Activated CD8-positive, alpha-beta memory T cell treated with anti-CD3 and anti-CD28 coated beads, Interleukin-2, amount 50 U/mL, for 4 hours (primary cell): ENCODE results near the gene PARK7.
"Not testable (repeated sequence)": the region's sequence is repeated elsewhere in the genome, so short reads cannot be mapped to it uniquely, and the experiment has no call there.

Source experiments
- DNase-seq: peaks from one replicate; pipeline ENCODE4 v3.0.0-alpha.2; 2020

The PARK7 gene

DNA sequence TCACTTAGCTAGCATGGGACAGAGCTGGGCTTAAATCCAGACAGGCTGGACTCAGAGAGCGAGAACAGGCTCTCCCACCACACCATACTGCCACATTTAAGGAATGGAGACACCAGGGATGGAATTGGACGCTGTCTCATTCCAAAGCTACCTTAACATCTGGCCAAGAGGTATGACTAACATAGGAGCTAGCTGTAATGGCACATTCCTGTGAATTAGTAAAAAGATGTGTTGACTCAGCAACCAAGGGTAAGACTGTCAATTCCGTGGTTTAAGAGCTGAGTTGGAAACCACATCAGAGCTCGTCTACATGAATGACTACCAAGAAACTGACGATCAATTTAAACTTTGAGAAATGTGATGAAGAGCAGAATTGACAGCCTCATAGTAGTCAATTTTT is 12.6 kb upstream of the PARK7 start:
- no peak for DNase-seq

DNA sequence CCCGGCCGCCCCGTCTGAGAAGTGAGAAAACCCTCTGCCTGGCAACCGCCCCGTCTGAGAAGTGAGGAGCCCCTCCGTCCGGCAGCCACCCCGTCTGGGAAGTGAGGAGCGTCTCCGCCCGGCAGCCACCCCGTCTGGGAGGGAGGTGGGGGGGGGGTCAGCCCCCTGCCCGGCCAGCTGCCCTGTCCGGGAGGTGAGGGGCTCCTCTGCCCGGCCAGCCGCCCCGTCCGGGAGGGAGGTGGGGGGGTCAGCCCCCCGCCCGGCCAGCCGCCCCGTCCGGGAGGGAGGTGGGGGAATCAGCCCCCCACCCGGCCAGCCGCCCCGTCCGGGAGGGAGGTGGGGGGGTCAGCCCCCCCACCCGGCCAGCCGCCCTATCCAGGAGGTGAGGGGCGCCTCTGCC is 8.7 kb upstream of the PARK7 start:
- not testable (repeated sequence) for DNase-seq

DNA sequence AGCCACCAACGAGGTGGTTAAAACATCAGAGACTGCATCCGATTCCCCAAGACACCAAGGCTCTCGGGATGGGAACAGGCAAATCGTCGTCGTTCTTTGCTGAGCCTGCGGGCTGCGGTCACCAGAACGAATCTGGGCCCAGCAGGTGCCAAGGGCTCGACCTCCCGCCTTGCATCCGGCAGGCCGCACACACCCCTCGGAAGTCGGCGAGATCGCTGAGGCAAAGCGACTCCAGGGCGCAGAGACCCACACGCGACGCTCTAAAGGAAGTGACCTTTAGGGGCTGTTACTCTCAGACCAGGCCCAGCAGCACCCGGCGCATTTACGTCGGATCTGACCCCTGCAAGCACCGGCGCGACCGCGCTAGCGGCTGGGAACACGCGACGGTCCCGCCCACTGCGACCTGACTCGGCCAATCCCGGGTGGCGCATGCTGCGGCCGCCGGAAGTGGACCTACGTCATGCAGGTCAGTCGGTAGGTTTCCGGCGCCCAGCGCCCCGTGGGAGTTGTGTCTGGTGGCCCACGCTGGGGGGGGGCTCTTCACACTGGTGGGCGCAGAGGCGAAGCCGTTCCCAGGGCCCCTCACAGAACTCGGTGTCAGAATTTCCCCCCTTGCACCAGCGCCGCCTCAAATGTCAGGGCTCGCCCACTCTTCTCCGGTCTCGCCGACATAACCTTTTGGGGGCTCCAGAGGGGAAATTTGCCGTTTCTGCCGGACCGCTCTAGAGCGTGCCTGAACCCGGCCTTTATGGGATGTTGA is 7.5 kb upstream of the PARK7 start:
- DNase-seq, result peak; percentile 95

DNA sequence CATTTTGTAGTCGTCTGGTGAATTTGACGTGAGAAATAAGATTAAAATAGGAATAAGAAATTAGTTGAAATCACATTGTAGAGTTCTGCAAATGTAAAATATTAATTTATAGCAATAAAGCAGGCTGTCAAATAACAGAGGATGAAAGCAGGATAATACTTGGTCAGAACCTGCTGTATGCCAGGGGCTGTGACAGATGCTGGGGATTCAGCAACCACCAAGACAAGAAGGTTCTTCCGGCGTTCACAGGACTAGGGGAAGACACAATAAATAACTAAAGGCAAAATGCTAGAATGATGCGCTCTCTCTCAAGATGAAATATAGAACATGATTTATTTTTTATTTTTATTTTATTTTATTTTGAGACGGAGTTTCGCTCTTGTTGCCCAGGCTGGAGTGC is 6.8 kb upstream of the PARK7 start:
- DNase-seq, result no peak

DNA sequence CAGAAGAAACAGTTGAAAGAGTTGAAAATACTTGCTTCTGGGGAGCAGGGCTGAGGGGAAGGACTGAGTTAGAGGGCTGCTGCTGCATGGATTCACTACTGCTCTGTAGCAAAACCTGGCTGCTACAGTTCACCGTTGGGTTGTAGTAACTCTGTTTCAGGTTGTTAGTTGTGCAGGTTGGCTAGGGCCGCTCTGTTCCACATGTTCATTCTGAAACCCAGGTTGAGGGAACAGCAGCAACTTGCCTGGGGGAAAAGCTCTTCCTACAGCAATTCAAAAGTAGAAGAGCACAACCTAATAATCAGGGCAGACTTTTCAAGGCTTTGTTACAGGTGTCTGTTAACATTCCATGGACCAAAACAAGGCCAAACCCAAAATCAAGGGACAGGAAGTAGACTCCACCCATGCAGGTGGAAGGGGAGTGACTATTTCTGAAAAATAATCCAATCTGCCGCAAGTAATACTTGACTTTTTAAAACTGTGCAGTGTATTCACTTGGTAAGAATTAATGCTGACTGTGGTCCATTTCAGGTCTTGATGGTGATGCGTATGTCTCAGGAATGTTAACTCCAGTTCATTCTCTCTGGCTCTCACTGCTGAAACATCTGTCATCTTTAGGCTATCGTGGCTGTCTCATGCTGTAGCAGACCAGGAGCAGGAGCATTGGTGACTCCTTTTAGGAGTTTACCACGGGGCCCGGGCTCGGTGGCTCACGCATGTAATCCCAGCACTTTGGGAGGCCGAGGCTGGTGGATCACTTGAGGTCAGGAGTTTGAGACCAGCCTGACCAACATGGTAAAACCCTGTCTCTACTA is 5.1 kb upstream of the PARK7 start:
- no peak for DNase-seq

DNA sequence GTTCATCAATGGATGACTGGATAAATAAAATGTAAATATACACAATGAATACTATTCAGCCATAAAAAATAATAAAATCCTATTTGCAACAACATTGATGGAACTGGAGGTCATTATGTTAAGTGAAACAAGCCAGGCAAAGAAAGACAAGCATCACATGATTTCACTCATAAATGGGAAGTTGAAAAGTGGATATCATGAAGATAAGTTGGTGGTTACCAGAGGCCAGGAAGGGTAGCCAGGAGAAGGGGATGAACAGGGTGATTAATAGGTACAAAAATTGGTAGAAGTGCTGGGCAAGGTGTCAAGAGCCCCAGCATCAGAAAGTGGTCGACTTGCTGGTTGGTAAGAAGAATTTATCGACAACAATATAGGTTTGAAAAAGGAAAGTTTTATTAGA is 1.3 kb upstream of the PARK7 start:
- no peak for DNase-seq

DNA sequence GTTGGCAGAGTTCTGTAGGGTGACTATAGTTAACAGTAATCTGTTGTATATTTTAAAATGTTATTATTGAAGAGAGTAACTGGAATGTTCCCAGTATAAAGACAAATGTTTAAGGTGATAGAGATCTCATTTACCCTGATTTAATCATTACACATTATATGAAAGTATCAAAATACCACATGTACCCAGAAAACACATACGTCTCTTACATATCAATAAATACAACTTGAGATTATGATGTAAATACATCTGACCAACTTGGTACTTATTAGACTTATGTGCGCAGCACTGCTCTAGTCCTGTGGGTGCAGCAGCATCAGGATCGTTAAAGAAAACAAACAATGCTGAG is 670 bp upstream of the PARK7 start:
- DNase-seq, result no peak

DNA sequence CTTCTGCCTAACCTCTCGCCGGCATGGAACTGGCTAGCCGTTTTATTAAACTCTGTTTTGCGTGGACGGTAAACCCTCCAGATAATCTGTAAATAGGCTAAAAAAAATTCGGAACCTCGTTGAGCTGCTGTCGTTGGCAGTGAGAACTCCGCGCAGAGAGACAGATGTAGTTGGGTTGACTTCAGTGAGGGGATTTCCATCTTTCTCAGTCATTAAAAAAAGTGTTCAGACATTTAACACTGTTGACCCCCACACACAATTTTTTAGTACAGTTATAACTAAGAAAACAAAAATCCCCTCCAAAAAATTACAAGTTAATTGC is 464 bp downstream of the PARK7 start:
- DNase-seq, result no peak

DNA sequence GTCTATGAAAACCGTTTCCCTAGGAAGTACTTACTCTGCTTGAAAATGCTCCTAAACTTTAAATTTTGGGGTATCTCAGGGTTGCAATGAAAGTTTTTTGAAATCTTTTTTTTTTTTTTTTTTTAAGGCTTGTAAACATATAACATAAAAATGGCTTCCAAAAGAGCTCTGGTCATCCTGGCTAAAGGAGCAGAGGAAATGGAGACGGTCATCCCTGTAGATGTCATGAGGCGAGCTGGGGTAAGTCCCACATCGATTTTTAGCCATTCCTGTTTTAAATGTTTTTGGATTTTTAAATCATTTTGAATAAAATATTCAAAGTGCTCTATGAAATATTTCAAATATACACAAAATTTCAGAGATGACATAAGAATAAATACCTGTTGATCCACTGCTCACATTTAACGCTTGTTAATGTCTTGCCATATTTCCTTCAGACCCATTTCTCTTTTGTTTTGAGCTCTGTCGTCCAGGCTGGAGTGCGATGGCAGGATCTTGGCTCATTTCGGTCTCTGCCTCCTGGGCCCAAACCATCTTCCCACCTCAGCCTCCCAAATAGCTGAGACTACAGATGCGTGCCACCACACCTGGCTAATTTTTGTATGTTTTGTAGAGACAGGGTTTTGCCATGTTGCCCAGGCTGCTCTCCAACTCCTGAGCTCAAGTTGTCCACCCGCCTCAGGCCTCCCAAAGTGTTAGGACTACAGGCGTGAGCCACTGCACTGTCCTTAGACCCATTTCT is 1.3 kb downstream of the PARK7 start:
- no peak for DNase-seq

DNA sequence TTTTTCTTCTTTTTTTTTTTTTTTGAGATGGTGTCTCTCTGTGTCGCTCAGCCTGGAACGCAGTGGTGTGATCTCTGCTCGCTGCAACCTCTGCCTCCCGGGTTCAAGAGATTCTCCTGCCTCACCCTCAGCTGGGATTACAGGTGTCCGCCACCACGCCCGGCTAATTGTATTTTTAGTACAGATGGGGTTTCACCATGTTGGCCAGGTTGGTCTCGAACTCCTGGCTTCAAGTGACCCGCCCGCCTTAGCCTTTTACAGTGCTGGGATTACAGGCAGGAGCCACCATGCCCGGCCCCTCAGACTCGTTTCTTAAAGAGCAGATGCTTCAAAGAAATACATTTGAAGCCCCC is 1.8 kb downstream of the PARK7 start:
- not testable (repeated sequence) for DNase-seq

DNA sequence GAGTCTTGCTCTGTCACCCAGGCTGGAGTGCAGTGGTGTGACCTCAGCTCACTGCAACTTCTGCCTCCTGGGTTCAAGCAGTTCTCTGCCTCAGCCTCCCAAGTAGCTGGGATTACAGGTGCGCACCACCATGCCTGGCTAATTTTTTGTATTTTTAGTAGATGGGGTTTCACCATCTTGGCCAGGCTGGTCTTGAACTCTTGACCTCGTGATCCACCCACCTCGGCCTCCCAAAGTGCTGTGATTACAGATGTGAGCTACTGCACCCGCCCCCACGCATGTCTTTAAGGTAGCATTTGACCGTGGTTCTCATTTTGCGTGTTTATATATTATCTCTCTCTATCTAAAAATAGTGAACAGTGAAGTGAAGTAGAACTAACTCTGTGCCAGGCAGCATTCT is 2.3 kb downstream of the PARK7 start:
- DNase-seq, result not testable (repeated sequence)

DNA sequence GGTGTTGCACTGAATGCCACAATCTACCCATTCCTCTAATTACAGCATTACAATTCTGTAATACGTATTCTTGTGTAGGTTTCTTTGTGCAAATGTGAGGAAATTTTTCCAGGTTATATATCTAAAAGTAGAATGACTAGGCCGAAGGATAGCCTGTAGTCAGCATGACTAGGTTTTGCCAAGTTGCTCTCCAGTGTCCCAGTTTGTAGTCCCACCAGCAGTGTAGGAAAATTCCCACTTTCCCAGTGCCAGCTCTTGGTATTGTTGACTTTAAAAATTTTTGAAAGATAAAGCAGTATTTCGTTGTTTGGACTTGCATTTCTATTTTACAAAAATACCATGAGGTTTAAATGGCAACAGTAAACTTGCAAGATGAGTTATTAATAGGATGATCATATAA is 3.0 kb downstream of the PARK7 start:
- DNase-seq, result no peak

DNA sequence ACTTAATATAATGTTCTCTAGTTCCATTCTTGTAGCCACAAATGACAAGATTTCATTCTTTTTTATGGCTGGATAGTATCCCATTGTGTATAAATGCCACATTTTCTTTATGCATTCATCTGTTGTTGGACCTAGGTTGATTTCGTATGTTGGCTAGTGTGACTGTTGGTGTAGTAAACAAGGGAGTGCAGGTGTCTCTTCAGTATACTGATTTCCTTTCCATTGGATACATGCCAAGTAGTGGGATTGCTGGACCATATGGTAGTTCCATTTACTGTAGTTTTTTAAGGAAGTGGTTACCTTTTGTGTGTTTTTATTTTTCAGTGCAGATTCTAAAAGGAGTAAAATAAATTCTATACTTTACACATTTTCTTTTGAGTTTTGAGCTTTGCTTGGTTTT is 5.7 kb downstream of the PARK7 start:
- DNase-seq, result no peak

DNA sequence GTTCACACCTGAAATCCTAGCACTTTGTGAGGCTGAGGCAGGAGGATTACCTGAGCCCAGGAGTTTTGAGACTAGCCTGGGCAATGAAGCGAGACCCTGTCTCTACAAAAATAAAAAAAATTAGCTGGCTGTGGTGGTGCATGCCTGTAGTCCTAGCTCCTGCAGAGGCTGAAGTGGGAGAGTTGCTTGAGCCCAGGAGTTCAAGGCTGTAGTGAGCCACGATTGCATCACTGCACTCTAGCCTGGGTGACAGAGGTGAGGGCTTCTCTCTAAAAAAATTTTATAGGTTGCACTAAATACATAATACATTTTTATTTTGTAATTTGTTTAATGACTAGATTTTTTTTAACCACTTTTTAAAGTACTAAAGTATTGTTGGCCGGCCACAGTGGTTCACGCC is 6.1 kb downstream of the PARK7 start:
- DNase-seq, result no peak

DNA sequence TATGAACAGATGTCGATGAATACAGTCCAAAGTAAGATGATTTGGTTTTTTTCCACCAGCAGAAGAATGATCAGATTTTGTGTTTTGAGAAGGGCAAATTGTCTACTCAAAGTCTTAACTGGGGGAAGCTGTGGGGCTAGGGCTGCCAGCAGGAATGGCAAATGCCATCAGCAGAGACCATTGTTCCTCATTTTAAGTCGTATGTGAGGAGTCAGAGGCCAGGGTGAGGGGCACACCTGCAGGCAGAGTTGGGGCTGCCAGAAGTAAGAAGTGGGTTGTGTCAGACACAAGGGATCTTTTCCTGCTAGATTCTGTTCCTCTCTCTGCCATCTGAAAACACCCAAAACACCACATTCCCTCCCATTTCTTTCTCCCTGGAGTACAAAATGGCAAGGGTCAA is 8.7 kb downstream of the PARK7 start:
- DNase-seq, result no peak

DNA sequence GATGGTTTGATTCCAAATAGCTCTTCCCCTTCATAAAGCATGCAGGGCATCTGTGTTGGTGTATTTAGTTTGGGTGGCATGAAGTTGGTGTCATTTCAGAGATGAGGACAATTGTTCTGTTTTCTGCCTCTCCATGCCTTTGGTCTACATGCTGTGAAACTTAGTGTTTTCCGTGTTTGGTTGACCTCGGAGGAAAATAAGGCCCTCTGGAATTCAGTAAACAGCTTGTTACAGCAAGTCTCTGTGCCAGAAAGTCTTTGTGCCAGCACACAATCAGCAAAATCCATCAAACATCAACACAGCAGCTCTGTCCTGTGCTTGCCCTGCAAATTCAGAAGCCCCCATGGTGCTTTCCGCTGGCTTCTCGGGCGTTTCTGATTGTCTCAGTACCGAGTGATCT is 9.5 kb downstream of the PARK7 start:
- DNase-seq, result no peak

DNA sequence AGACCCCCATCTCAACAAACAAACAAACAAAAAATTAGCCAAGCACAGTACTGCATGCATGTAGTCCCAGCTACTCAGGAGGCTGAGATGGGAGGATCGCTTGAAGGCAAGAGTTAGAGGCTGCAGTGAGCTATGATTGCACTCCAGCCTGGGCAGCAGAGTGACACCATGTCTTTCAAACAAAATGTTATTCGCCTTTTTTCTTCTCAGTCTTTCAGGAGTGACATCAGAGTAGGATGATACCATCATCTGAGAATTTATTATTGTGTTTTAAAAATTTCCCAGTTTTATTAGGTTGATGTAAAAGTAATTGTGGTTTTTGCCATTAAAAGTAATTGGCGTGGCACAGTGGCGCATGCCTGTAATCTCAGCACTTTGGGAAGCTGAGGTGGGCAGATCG is 10.8 kb downstream of the PARK7 start:
- no peak for DNase-seq

DNA sequence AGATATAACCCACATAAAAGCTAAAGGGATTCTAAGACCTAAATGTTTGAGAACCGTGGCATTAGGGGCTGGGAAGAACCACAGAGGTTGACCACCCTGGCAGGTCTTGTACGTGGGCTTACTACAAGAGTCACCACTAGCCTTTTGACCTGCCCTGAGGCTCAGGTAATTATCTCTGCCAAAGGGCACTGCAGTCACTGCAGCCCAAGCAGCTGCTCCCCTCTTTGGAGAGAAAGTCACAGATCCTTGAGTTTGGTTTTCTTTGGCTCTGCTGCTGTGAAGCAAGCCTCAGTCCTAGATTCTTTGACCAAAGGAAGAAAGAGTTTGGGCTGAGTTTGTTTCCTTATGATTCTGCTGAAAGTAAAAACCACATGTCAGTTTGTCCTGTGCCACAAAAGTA is 11.6 kb downstream of the PARK7 start:
- DNase-seq, result no peak

DNA sequence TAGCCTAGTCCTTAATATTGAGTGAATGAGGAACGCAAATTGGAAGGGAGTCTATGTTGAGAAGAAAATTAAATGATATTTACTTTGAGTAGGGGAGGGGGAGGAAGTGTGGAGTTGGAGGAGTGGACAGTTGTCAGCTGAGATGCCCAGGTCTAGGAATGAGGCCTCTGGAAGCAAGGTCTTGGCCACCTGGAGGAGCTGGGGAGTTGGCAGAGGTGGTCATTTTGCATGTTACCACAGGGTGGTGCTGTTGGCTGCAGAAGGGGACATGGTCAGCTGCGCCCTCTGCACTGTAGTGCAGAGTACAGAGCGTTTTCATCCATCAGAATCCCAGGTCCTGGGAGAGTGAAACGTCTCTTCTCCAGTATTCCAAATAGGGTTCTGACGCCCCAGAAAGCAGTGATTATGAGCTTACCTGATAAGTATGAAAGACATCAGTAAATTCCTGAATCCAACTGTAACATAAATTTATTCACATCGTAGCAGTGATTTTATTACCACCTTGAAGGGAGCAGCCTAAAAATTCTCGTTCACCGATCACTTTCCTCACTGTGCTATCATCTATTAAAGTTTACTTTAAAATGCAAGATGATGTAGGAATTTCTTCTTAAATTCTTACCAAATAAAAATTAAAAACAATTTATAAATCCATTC is 13.8 kb downstream of the PARK7 start:
- peak; percentile 29 for DNase-seq

DNA sequence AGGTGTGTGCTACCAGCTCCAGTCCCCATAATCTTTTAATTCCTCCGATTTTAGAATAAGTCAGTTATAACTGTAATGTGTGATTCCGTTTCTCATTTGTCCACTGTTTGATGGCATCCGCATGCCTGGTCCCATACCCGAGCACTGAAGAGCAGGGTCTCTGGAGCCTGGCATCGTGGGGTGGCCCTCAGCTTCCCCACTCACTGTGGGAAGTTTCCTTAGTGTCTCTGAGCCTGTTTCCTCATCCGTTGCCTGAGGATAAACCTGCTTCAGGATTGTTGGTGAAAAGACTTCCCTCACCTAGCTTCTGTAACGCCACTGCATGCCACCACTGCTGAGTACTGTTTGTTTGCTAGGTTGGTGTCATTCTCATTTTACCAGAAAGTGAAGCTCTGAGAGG is 19.5 kb downstream of the PARK7 start:
- no peak for DNase-seq

DNA sequence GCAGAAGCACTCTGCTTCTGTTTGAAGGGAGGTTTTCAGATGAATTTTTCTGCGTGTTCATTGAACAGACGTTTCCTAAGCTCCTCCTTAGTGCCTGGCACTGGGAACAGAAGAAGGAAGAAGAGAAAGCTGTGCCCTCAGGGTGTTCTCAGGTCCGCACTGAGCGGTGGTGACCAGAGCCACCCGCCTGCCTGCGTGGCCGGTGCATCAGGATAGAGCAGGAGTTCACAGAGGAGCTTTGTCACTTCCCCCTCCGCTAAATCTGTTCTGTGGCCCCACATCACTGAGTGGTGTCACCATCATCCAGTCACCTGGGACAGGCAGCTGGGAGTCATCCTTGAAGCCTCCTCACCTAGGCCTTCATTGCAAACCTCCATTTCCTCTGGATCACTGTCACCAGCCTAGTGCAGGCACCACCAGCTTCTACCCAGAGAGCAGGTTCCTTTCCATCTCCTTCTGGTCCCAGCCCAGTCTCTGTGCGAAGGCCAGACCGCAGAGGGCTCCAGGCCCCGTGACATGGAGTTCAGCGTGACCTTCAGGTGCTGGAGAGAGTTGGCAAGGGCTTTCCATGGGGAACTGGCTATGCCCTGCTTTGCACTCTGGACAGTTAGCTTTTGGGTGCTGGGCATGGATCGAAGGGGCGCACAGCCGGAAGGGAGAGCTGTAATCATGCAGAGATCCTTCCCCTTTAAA is 21.7 kb downstream of the PARK7 start:
- no peak for DNase-seq

DNA sequence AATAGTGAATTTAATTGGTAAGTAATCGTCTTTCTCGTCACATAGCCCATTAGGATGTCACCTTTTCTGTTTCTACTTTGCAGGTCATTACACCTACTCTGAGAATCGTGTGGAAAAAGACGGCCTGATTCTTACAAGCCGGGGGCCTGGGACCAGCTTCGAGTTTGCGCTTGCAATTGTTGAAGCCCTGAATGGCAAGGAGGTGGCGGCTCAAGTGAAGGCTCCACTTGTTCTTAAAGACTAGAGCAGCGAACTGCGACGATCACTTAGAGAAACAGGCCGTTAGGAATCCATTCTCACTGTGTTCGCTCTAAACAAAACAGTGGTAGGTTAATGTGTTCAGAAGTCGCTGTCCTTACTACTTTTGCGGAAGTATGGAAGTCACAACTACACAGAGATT is 23.3 kb downstream of the PARK7 start:
- no peak for DNase-seq
